ENCODE data around the gene KRTAP12-4. TPM values are rescaled to one million over a fixed set of nuclear protein-coding genes. Genes with fewer than 3 reads are reported as not detected.

The KRTAP12-4 gene
- total RNA-seq, 1 donor from 2014 or later: not detected

DNA sequence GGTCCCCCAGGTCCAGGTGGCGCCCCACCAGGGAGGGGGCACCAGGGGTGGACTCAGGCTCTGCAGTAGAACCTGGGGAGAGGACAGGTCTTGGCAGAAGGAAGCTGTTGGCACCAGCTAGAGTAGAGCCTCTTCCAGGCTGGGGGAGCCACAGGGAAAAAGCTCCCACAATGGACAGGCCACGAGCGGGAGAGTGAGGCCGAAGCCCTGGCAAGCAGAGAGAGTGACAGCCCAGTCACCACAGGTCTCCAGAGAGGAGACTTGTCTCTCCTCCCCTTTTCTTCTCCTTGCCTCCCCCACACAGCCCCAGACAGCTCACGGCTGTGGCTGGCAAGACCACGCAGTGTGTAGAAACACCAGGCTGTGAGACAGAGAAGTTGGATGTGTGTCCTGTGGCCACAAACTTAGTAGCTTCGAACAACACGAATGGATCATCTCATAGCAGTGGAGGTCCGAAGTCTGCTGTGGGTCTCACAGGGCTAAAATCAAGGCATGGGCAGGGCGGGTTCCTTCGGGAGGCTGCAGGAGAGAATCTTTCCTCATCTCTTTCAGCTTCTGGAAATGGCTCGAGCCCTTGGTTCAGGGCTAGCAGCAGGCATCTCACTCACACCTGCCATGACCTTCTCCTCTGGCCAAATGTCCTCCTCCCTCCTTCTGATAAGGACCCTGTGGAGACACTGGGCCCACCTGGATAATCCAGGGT is 3.3 kb downstream of the KRTAP12-4 start:
- no peaks in the 10 kb centered on the region for H3K4me1 ChIP-seq (ENCODE audit: insufficient read depth, low read length)
- Mint-ChIP-seq H3K27me3 (ENCODE audit: low read depth, unreplicated experiment) (peaks cover 39% of the 10 kb centered on the region), H3K4me1 (ENCODE audit: low read depth, unreplicated experiment) (no peaks in the 10 kb centered on the region), H3K4me3 (ENCODE audit: unreplicated experiment) (no peak overlapping the region), H3K36me3 (ENCODE audit: low read depth, unreplicated experiment) (no peaks in the 10 kb centered on the region), H3K27ac (ENCODE audit: unreplicated experiment) (no peak overlapping the region), H3K9me3 (ENCODE audit: unreplicated experiment) (peaks cover 24% of the 10 kb centered on the region)
- no peak overlapping the region for H3K4me3 ChIP-seq (ENCODE audit: insufficient read depth, low read depth, low read length)
- no peaks in the 10 kb centered on the region for H4K20me1 ChIP-seq (ENCODE audit: insufficient read depth, low read length)
- H3K79me2 ChIP-seq (ENCODE audit: insufficient read depth, low read length): no peaks in the 10 kb centered on the region
- no peaks in the 10 kb centered on the region for H3K36me3 ChIP-seq (ENCODE audit: insufficient read depth, low read length)
- TF ChIP-seq, protein P1, sequence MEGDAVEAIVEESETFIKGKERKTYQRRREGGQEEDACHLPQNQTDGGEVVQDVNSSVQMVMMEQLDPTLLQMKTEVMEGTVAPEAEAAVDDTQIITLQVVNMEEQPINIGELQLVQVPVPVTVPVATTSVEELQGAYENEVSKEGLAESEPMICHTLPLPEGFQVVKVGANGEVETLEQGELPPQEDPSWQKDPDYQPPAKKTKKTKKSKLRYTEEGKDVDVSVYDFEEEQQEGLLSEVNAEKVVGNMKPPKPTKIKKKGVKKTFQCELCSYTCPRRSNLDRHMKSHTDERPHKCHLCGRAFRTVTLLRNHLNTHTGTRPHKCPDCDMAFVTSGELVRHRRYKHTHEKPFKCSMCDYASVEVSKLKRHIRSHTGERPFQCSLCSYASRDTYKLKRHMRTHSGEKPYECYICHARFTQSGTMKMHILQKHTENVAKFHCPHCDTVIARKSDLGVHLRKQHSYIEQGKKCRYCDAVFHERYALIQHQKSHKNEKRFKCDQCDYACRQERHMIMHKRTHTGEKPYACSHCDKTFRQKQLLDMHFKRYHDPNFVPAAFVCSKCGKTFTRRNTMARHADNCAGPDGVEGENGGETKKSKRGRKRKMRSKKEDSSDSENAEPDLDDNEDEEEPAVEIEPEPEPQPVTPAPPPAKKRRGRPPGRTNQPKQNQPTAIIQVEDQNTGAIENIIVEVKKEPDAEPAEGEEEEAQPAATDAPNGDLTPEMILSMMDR (IDR thresholded peaks at IDR 0.05; ENCODE audit: insufficient read depth, low read depth, low read length): no peak
- no peak for TF ChIP-seq EZH2 (IDR thresholded peaks at IDR 0.05; ENCODE audit: insufficient read depth, low read length)
- no peak for FAIRE-seq
- no peak for DNase-seq (ENCODE audit: low read depth)
- H3K27ac ChIP-seq (ENCODE audit: low read depth, low read length): no peak overlapping the region
- no peaks in the 10 kb centered on the region for H3K27me3 ChIP-seq (ENCODE audit: insufficient read depth, low read length)
- no peak overlapping the region for H3K9ac ChIP-seq (ENCODE audit: low read length)
- no peak overlapping the region for H3K4me2 ChIP-seq (ENCODE audit: low read length)
- no peak overlapping the region for H2AFZ ChIP-seq (ENCODE audit: low read depth, low read length)
- H3K9me3 ChIP-seq (ENCODE audit: insufficient read depth, low read depth, low read length): peaks cover 6% of the 10 kb centered on the region

DNA sequence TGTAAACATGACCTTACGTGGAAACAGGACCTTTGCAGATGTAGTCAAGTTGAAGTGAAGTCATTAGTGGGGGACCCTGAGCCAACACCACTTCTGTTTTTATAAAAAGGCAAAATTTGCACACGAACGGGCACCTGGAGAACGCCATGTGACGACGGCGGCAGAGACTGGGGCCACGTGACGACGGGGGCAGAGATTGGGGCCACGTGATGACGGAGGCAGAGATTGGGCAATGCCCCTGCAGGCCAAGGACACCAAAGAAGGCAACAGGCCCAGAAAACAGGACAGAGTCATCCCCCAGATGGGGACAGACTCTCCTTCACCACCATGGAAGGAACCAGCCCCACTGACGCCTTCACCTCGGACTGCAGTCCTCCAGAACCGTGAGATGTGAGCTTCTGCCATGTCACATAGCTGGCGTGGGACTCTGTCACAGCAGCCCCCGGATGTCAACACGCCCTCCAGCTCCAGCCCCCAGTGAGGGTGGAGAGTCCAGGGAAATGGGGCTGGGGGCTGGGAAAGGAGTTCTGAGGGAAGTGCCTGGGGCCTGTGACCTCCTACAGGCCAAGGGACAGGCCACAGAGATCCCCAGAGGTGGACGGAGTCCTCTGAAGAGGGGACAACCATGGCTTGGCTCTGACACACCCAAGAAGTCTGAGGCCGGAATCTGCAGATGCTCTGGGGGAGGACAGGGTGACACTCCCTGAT is 4.0 kb downstream of the KRTAP12-4 start:
- Histone ChIP-seq H3K79me2 (ENCODE audit: insufficient read depth, low read length) (no peaks in the 10 kb centered on the region), H3K27me3 (ENCODE audit: insufficient read depth, low read length) (no peaks in the 10 kb centered on the region), H3K4me3 (ENCODE audit: insufficient read depth, low read depth, low read length) (no peak overlapping the region), H3K4me1 (ENCODE audit: insufficient read depth, low read length) (no peaks in the 10 kb centered on the region), H3K9ac (ENCODE audit: low read length) (no peak overlapping the region), H3K27ac (ENCODE audit: low read depth, low read length) (no peak overlapping the region), H3K36me3 (ENCODE audit: insufficient read depth, low read length) (no peaks in the 10 kb centered on the region), H2AFZ (ENCODE audit: low read depth, low read length) (no peak overlapping the region), H3K4me2 (ENCODE audit: low read length) (no peak overlapping the region), H4K20me1 (ENCODE audit: insufficient read depth, low read length) (no peaks in the 10 kb centered on the region), H3K9me3 (ENCODE audit: insufficient read depth, low read depth, low read length) (peaks cover 6% of the 10 kb centered on the region)
- no peak for FAIRE-seq
- Mint-ChIP-seq H3K27me3 (ENCODE audit: low read depth, unreplicated experiment) (peaks cover 35% of the 10 kb centered on the region), H3K4me3 (ENCODE audit: unreplicated experiment) (no peak overlapping the region), H3K36me3 (ENCODE audit: low read depth, unreplicated experiment) (no peaks in the 10 kb centered on the region), H3K27ac (ENCODE audit: unreplicated experiment) (no peak overlapping the region), H3K4me1 (ENCODE audit: low read depth, unreplicated experiment) (no peaks in the 10 kb centered on the region), H3K9me3 (ENCODE audit: unreplicated experiment) (peaks cover 18% of the 10 kb centered on the region)
- TF ChIP-seq, protein P1 (IDR thresholded peaks at IDR 0.05; ENCODE audit: insufficient read depth, low read depth, low read length): no peak
- TF ChIP-seq EZH2 (IDR thresholded peaks at IDR 0.05; ENCODE audit: insufficient read depth, low read length): no peak
- DNase-seq (ENCODE audit: low read depth): no peak
